Measurements from ENCODE around the gene TCF4.

TCF4 gene

GRCh38 chr18:55421308-55421614, 166.7 kb downstream of the TCF4 start:
- DNase-seq = no peak
- Histone ChIP-seq H3K9me3 (ENCODE audit: severe bottlenecking) (no peaks in the 10 kb centered on the region), H3K36me3 (no peaks in the 10 kb centered on the region), H3K27me3 (ENCODE audit: insufficient read depth, low read depth, severe bottlenecking) (no peaks in the 10 kb centered on the region), H3K27ac (no peak overlapping the region), H3K4me3 (ENCODE audit: low read depth, low read length) (no peak overlapping the region)
- no peak for TF ChIP-seq CTCF (IDR thresholded peaks at IDR 0.05; ENCODE audit: low read depth, low read length)

- Histone ChIP-seq H3K27ac (no peak overlapping the region), H3K9me3 (ENCODE audit: severe bottlenecking) (no peaks in the 10 kb centered on the region), H3K36me3 (no peaks in the 10 kb centered on the region), H3K27me3 (ENCODE audit: insufficient read depth, low read depth, severe bottlenecking) (no peaks in the 10 kb centered on the region), H3K4me3 (ENCODE audit: low read depth, low read length) (no peak overlapping the region)
- no peak for TF ChIP-seq CTCF (IDR thresholded peaks at IDR 0.05; ENCODE audit: low read depth, low read length)
- no peak for DNase-seq
Observed at GRCh38 chr18:55420665-55421307, 167.2 kb downstream of the TCF4 start.

GRCh38 chr18:55419947-55420664, 167.9 kb downstream of the TCF4 start:
- DNase-seq = no peak
- Histone ChIP-seq H3K27ac (no peak overlapping the region), H3K27me3 (ENCODE audit: insufficient read depth, low read depth, severe bottlenecking) (no peaks in the 10 kb centered on the region), H3K4me3 (ENCODE audit: low read depth, low read length) (no peak overlapping the region), H3K9me3 (ENCODE audit: severe bottlenecking) (no peaks in the 10 kb centered on the region), H3K36me3 (no peaks in the 10 kb centered on the region)
- TF ChIP-seq CTCF (IDR thresholded peaks at IDR 0.05; ENCODE audit: low read depth, low read length) = no peak

GRCh38 chr18:55419132-55419946, 168.7 kb downstream of the TCF4 start:
- no peaks in the 10 kb centered on the region for H3K36me3 ChIP-seq
- no peak for DNase-seq
- TF ChIP-seq CTCF (IDR thresholded peaks at IDR 0.05; ENCODE audit: low read depth, low read length) = no peak
- H3K9me3 ChIP-seq (ENCODE audit: severe bottlenecking) = no peaks in the 10 kb centered on the region
- no peaks in the 10 kb centered on the region for H3K27me3 ChIP-seq (ENCODE audit: insufficient read depth, low read depth, severe bottlenecking)
- H3K4me3 ChIP-seq (ENCODE audit: low read depth, low read length) = no peak overlapping the region
- no peak overlapping the region for H3K27ac ChIP-seq

- no peak for TF ChIP-seq CTCF (IDR thresholded peaks at IDR 0.05; ENCODE audit: low read depth, low read length)
- Histone ChIP-seq H3K36me3 (no peaks in the 10 kb centered on the region), H3K9me3 (ENCODE audit: severe bottlenecking) (no peaks in the 10 kb centered on the region), H3K27ac (no peak overlapping the region), H3K27me3 (ENCODE audit: insufficient read depth, low read depth, severe bottlenecking) (no peaks in the 10 kb centered on the region), H3K4me3 (ENCODE audit: low read depth, low read length) (no peak overlapping the region)
- DNase-seq = no peak
Observed at GRCh38 chr18:55418439-55418838, 169.6 kb downstream of the TCF4 start.
